Activated CD8-positive, alpha-beta memory T cell treated with anti-CD3 and anti-CD28 coated beads, Interleukin-2, amount 50 U/mL, for 1 hour (primary cell): ENCODE data around the gene SV2C.

ENCODE experiments used
- DNase-seq: peaks from one replicate; pipeline ENCODE4 v3.0.0-alpha.2; 2020; ENCODE audit errors: extremely low read depth

SV2C gene

DNA sequence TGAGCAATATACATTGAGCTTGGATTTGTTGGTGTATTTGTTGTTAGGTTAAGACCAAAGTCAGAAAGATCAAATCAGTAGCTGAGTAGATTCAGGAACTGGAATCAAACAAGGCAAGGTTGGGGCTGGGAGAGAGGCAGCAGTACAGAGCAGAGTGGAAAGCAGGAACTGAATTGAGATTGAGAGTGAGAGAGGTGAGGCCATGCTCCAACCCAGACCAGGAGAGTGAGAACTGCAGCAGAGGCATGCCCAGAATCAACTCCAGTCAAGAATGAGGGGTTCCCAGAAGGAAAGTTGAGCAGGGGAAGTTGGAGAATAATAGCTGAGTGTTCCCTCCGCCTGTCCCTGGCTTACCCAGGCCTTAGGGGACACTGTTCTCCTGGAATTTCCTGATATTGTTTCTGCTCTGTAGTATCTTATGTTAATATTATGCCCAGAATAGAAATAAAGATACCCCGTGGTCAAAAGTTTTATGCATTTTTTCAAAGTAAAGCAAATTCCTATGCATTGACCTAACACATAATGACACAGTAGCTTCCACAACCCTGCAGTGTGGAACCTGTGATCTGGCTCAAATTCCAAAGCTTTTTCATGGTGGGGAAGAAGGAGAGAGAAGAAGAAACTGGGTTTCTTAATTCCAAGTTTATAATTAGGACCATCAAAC is 82.7 kb downstream of the SV2C start:
- DNase-seq = no peak

DNA sequence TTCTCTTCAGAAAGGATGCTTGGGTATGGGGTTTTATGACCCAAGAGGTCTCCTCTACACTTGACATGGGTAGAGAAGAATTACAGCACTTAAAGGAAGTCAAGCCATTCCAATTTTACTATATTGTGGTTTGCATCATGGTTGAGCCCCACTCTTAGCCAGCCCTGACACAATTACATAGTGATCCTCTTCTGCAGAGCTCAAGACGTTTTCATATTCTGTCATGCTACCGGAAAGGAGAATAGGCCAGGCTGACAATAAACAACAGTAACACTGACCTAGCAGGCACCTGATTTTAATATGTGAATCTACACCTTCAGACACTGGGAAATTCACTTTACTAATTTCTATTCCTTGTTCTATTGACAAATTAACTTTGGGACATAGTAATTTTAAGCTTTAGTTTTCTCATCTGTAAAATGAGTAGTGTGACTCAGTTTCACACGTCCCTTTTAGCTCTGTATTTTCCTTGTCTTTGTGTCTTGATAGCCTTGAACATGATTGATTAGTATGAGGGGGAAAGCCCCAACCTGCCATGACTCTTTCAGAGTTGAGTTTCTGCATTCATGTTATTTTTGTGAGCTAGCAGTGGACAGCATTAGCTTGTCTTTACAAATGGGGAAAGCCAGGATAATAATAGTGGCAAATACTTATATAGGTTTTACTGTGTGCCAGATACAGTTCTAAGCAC is 83.8 kb downstream of the SV2C start:
- no peak for DNase-seq

DNA sequence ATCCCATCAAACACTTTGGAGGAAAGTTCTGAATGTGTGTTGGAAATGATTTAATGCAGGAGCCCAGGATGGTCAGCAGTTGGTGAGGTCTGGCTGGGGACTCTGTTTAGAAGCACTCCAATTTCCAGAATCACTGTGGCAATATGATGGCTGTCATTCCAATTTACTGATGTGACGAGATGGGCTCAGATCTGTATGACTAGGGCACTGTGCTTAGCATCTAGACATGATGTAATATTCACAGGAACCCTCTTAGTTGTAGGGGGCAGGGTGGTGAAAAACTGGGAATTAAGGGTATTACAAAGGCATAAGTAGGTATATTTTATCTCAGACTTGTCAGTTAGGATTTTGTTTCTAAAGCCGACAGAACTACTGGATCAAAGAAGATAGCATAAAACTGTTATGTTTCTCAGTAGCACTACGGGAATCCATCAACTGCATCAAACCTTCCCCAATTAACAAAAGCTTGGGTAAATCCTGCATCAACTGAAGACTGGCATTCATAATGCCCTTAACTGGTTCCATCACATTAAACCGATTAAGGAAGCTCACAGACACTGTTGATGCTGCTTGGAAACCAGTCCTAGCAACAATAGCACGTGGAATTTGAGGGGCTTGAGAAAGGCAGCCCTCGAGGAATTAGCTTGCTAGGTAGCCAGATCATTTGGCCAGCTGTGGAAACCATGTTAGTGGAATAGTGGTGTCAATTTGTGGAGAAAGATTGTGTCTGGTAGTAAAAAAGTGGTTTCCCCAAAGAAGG is 86.1 kb downstream of the SV2C start:
- no peak for DNase-seq

DNA sequence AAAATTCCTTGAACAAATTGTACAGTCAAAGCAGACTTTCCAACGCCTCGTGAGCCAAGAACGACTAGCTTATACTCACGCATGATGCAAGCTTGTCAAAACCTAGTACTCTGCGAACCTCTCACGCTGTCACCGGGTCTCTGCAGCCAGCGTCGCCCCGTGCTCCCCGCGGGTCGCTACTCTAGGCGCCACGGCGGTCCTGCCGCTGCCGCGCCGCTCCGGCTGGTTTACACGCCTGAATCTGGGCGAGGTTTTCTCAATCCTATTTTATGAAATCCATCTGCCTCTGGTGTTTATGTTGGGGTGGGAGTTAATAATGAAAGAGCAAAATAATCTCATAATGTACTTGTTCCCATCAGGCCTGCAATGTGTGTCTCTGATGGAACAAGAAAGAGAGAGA is 90.9 kb downstream of the SV2C start:
- no peak for DNase-seq

DNA sequence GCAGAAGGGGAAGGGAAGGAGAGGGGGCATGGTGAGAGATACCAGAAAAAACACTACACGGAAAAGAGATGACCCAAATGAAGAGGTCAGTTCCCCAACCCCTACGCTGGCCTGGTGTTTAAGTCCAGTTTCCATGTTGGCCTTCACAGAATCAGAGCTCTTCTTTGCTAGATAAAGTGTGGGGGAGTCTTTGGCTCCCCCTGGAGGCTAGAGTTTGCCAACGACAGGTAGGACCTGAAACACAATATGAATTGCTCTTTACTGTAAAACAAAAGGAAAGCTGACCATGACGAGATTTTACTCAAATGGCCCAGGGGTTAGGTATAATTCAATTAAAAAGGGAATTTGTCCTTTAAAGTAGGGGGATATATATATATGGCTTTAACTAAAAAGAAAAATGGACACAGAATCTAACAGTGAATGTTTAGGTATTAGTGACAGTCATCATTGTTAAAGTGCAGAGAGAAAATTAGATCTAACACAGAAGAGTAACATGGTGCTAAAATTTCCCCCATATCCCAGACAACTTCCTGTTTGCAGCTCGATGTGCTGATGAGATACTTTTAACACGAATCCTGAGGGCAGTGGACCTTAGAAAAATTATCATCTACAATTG is 92.0 kb downstream of the SV2C start:
- DNase-seq = no peak

DNA sequence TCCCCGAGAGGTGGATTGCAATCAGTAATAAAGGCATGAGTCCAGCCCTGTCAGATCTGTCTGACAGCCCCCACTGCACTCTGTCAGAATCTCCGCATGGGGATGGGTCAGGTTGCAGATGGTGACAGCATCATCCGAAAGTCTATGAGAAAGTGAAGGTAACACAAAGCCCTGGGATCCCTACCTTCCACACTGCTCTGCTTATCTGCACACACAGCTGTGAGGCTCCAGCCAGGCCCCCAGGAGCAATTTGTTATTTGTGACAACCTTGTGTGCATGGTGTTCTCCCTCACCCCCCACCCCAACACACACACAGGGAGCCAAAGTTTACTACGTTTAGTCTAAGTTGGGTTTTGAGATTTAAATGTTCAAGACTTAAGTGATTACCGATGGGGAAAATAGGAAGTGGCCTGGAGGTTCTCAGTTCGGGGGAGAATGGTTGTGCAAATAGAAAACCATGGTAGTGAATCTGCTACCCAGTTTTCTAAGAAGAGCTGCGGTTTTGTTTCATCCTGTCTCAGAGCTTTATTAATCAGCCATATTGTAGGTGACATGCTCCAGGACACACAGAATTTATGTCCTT is 92.7 kb downstream of the SV2C start:
- no peak for DNase-seq

DNA sequence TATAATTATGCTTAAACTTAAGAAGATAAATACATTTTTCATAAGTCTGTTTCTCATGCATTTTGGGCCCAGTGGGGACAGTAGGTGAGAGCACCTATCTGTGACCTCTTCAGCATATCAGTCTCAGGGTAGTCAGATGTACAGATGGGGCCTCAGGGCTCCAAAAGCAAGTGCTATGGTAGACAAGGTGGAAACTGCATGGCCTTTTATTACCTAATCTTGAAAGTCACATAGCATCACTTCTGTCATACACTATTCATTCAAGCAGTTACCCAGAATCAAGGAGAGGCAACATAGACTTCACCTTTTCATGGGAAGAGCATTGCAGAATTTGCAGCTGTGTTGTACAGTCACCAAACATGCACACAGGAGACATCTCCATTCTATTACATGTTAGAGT is 94.8 kb downstream of the SV2C start:
- DNase-seq = no peak

DNA sequence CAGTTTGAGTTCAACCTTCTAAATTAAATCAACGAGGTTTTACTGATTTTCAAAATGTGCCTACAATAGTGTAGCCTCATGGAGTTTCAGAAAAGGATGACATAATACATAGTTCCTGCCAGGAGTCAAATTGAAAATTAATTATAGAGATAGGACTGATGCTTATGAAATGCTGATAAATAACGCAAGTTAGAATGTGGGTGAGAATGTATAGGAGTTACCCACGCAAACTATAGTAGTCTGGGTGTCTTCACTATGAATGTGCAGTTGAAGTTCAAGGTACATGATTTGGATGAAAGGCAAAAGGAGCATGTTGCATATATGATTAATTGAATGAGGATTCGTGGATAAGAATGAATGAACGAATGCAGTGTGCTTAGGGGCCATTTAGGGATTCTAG is 95.7 kb downstream of the SV2C start:
- no peak for DNase-seq

DNA sequence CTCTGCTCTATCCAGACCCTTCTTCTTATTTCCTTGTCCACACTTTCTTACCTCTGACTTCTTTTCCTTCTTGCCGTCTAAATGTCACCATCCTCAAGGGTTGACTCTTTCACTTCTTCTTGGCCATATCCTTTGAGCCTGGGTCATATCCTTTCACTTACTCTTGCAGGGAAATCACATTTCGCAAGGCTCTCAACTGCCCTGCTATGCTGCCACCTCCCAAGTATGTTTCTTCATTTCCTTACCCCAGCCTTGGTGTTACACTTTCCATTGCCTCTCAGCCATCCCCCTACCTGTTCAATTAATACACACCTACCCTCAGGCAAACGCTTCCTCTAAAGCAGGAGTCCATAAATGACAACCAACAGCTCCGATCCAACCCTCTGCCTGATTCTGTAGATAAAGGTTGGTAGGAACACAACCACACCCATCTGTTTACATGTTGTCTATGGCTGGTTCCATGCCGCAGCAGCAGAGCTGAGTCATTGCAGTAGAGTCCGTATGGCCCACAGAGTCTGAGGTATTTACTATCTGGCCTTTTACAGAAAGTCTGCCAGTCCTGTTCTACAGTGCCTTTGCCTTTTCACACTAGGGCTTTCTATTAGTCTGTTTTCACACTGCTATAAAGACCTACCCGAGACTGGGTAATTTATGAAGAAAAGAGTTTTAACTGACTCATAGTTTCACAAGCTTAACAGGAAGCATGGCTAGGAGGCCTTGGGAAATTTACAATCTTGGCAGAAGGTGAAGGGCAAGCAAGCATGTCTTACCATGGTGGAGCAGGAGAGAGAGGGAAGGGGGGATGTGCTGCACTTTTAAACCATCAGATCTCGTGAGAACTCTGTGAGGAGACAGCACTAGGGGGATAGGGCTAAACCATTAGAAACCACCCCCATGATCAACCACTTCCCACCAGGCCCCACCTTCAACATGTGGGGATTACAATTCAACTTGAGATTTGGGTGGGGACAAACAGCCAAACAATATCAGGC is 97.9 kb downstream of the SV2C start:
- DNase-seq = no peak

DNA sequence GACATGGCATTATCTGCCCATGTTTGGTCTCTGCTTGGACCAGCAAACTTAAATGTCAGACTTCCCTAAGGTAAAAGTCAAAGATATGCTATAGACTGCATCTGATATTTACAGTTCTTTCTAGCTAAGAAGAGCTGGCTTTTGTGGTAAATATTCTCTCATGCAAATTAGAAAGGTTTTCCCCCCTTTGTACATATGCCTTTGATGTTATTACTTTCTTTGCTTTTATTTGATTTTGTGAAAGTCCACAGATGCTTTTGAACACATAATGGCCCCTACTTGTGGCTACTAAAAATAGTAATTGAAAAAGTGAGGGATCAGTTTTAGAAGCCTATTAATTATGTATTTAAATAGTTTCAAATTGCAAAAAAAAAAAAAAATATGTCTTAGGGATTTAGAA is 104.2 kb downstream of the SV2C start:
- no peak for DNase-seq

DNA sequence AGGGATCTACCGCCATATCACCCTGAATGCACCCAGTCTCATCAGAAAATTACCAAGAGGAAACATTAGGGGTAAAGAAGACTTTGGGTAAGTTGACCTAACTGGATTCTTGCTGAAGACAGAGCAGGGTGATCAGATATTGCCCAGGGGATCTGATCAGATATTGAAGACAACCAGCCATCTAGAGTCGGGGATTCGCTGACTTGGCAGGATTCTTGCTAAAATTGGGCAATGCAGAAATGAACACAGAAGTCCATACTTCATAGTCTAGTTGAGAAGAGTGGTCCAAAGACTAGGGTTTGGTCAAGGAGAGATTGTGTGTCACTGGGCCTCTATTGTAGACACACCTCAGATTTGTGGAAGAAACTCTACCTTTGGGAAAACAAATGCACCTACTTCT is 107.2 kb downstream of the SV2C start:
- no peak for DNase-seq

DNA sequence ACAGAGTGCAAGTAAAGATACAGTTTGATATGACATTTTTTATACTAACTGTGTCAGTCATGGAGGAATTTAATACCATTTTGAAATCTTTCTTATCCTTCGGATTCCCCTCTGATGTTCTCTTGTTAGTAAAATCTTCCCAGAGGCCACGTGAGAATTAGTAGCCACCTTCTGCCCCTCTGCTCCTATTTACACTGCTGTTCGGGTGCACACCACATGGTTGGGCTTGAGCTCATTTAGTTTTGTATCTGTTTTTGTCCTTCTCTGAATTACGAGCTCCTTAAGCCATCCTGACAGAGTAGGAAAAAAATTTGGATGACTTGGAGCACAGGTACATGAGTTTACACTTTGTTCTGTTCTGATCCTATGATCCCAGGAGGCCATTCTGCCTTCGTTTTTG is 109.7 kb downstream of the SV2C start:
- DNase-seq = no peak

DNA sequence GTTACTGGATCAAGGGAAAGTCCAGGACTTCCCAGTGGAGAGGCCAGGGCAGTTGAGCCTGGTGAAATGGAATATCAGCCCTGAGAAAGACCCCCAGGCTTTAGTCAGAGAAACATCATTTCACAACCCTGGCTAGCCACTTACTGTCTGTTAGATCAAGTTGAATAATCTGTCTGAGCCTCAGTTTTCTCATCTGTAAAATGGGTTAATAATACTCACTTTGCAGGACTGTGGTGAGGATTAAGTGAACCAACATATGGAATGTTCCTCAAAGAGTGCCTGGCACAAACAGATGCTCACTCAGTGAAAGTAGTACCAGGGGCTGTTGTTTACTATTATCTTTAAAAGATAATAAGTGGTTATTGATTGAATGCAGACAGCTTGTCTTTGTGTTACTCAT is 110.5 kb downstream of the SV2C start:
- no peak for DNase-seq

DNA sequence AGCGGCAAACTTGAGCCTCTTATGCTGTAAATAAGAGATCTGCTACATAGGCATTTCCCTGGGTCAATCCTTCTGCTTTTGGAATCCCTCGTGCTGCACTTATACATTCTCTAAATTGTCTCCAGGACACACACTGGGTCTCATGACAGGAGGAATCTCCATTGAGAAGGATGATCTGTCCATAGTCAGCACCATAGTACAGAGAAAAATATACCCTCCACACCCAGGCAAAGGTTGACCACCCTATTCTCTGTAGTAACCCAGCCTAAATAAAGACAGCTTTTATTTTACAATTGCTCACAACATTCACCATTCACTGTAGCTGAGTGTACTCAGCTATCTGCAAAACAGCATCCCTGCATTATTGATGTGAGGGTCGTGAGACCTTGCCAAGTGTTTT is 111.2 kb downstream of the SV2C start:
- DNase-seq = no peak

DNA sequence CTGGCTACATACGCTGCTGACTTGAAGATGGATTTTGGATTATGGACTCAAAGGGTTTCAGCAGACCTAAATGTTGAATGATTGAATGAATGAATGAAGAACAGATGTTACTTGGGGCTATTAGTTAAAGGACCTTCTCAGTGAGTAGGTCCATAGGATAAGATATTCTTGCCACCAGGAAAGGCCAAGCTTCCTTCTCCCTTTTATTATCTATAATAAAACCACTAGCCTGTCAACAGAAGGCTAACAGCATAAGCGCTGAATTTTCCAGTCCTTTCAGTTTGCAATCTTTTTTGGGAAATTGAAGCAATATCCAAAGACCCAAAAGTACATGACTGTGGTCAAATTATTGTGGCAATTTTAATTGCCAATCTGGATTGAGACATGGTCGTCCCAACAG is 113.3 kb downstream of the SV2C start:
- no peak for DNase-seq

DNA sequence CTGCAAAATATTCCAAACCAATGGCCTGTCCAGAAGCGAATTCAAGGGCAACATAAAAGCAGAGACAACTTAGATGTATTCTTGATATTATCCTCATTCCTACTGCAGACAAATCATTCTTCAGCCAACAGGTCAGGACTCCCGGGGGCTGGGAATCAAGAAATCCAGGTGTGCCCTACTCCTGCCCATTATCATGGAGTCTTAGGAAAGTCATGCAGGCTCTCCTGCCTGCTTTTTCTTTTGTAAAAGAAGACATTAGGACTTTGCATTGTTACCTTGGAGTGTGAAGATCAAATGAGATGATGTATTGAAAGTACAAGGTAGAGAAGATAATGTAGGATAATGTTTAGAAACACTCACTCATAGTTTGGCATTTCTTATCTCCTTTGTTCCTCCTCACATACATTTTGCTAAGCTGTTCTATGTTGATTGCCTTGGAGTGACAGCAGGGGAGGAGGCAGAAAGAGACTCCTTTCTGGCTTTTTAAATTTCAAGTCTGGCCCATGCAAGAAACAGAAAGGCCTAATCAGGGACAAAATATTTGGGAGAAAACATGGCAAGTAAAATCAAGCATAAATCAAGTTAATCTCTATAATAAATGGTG is 113.8 kb downstream of the SV2C start:
- no peak for DNase-seq

DNA sequence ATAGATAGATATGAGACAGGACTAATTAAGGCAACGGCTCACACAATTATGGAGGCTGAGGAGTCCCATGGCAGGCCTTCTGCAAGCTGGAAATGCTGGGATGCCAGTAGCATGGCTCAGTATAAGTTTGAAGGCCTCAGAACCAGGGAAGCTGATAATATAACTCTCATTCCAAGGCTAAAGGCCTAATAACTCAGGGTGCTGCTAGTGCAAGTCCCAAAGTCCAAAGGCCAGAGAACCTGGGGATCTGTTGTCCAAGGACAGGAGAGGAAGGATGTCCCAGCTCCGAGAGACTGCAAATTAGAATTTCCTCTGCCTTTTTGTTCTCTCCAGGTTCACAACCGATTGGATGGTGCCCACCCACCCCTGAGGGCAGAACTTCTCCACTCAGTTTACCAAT is 114.5 kb downstream of the SV2C start:
- DNase-seq = no peak

DNA sequence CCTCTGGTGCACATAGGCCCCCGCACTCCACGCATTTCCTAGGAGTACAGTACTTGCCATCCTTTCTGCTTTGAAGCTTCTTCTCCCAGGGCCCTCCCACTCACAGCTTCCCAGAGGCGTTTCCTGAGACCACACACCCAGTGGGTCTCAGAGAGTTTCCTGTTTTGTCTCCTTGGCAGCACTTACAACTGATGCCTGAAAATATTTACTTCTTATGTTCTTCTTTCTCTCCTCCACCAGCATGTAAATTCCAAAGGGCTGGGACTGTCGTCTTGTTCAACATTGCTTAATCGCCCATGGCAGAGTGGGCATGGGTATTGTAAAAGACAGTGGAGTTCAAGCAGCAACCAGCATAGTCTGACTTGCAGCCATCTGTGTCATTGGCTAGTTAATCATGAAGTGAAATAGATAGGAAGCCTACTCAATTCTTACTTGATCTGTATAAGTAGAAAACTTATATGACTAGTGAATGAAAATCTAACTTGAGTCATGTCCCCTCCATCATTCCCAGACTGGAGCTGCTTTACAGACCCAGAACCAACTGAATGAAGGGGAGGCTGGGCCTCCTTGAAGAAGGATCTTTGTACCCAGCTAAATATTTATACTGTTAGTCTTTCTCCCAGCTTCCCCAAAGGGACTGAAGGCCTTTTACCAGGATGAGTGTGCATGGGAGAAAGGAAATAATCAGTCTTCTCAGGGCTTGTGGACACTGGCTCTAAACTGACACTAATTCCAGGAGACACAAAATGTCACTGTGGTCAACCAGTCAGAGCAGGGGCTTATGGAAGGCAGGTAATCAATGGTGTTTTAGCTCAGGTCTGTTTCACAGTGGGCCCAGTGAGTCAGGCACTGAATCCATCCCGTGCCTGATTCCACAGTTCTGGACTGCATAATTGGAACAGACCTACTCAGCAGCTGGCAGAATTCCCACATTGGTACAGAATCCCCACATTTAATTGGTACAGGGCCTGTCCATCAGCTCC is 116.4 kb downstream of the SV2C start:
- no peak for DNase-seq

DNA sequence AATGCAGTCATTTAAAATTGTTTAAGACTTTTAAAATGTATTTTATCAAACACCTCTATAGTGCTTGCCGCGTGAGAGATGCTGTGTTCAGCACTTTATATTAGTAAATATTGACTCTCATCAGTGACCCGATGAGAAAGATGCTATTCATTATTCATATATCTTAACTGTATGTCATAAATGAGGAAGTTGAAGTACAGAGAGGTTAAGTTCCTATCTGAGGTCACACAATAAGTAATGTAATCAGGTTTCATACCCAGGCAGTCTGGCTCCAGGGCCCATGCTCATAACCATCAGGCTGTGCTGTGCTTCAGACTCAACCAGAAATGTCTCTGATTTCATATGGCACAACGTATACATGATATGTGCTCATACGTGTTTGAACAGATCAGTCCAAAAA is 119.0 kb downstream of the SV2C start:
- DNase-seq = no peak
